ENCODE results near the gene NGFR. TPM values are rescaled to one million over a fixed set of nuclear protein-coding genes. Genes with fewer than 3 reads are reported as not detected.
A peak's percentile ranks its signal among the peaks of the same experiment; 100 is the strongest.

The NGFR gene
- total and polyA plus RNA-seq, 8 donors, result 2.7 to 16.2 (median 11.3) TPM

GRCh38 chr17:49483599-49484509 lies 11.2 kb upstream of the NGFR start:
- no peak for DNase-seq
- Histone ChIP-seq H3K36me3 (no peaks in the 10 kb centered on the region), H3K27me3 (peaks cover 12 to 86% of the 10 kb centered on the region in 2 donors), H3K4me1 (peaks cover 0 to 9% of the 10 kb centered on the region in 2 donors), H3K4me3 (no peak overlapping the region), H3K27ac (no peak overlapping the region), H3K9me3 (no peaks in the 10 kb centered on the region)
- no peak for ATAC-seq
- intact Hi-C loops (cut with DNase I), result no loop called here
- no peak for TF ChIP-seq CTCF (IDR thresholded peaks at IDR 0.05)

- peaks cover 0 to 9% of the 10 kb centered on the region in 2 donors for H3K4me1 ChIP-seq
- ATAC-seq (no peak), DNase-seq (no peak)
- no peaks in the 10 kb centered on the region for H3K36me3 ChIP-seq
- TF ChIP-seq CTCF (IDR thresholded peaks at IDR 0.05), result no peak
- no peak overlapping the region for H3K4me3 ChIP-seq
- intact Hi-C loops (cut with DNase I), result no loop called here
- H3K9me3 ChIP-seq, result no peaks in the 10 kb centered on the region
- H3K27me3 ChIP-seq, result peaks cover 12 to 86% of the 10 kb centered on the region in 2 donors
- no peak overlapping the region for H3K27ac ChIP-seq
Observed at GRCh38 chr17:49484588-49484987, 10.5 kb upstream of the NGFR start.

- Histone ChIP-seq H3K36me3 (no peaks in the 10 kb centered on the region), H3K27me3 (peaks cover 12 to 94% of the 10 kb centered on the region in 2 donors), H3K9me3 (no peaks in the 10 kb centered on the region), H3K27ac (no peak overlapping the region), H3K4me1 (peaks cover 0 to 9% of the 10 kb centered on the region in 2 donors), H3K4me3 (no peak overlapping the region)
- peak; percentile 42 for ATAC-seq
- intact Hi-C loops (cut with DNase I), result no loop called here
- TF ChIP-seq CTCF (IDR thresholded peaks at IDR 0.05), result no peak
- DNase-seq, result peak in 1 of 4 donors; percentile 54
Observed at GRCh38 chr17:49486012-49486641, 9.0 kb upstream of the NGFR start.

GRCh38 chr17:49487183-49487582 lies 7.9 kb upstream of the NGFR start:
- Histone ChIP-seq H3K9me3 (no peaks in the 10 kb centered on the region), H3K27me3 (peaks cover 12 to 94% of the 10 kb centered on the region in 2 donors), H3K4me3 (no peak overlapping the region), H3K4me1 (peaks cover 0 to 9% of the 10 kb centered on the region in 2 donors), H3K36me3 (no peaks in the 10 kb centered on the region), H3K27ac (no peak overlapping the region)
- DNase-seq, result no peak
- no peak for TF ChIP-seq CTCF (IDR thresholded peaks at IDR 0.05)
- ATAC-seq, result no peak
- intact Hi-C loops (cut with DNase I), result no loop called here

- Histone ChIP-seq H3K27ac (no peak overlapping the region), H3K36me3 (no peaks in the 10 kb centered on the region), H3K27me3 (peaks cover 12 to 82% of the 10 kb centered on the region in 2 donors), H3K9me3 (no peaks in the 10 kb centered on the region), H3K4me1 (peaks cover 0 to 9% of the 10 kb centered on the region in 2 donors), H3K4me3 (no peak overlapping the region)
- intact Hi-C loops (cut with DNase I), result no loop called here
- ATAC-seq (no peak), DNase-seq (no peak)
- no peak for TF ChIP-seq CTCF (IDR thresholded peaks at IDR 0.05)
Observed at GRCh38 chr17:49488612-49489011, 6.5 kb upstream of the NGFR start.

All from left lung (tissue), 10 donors.